NCI-H82 (cell line): Measurements from ENCODE around the gene ENTPD5.
"Not testable (repeated sequence)": the region's sequence is repeated elsewhere in the genome, so short reads cannot be mapped to it uniquely, and the experiment has no call there.

Source experiments
- DNase-seq: peaks from one replicate; lab custom pipeline; 2025; lab: John Stamatoyannopoulos, UW

The ENTPD5 gene

DNA sequence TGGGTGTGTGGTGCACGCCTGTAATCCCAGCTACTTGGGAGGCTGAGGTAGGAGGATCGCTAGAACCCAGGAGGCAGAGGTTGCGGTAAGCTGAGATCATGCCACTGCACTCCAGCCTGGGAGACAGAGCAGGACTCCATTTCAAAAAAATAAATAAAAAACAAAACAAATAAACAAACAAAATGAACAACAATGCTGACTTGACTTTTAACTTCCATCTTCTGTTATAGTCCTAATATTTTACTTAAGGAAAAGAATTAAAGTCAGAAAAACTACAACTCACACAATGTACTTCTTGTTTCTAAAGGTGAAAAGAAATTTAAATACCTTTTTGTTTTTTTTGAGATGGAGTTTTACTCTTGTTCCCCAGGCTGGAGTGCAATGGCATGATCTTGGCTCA lies 13.4 kb downstream of the ENTPD5 start:
- not testable (repeated sequence) for DNase-seq

DNA sequence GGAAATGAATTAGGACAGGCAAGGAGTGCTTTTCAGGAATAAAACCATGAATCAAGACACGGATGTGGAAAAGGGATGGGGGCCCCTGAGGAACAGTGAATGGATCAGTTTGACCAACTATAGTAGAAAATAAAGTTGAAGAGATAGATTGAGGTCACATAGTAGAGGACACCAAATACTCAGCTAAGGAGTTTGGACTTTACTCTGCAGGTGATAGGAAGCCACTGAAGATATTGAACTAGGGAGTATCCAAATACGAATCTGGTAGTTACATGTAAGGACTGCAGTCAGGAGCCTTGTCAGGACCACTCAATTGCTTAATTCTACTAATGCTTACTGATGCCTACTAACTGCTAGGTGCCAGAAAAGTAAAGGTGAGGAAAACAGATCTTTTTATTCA lies 20.4 kb downstream of the ENTPD5 start:
- DNase-seq: no peak

DNA sequence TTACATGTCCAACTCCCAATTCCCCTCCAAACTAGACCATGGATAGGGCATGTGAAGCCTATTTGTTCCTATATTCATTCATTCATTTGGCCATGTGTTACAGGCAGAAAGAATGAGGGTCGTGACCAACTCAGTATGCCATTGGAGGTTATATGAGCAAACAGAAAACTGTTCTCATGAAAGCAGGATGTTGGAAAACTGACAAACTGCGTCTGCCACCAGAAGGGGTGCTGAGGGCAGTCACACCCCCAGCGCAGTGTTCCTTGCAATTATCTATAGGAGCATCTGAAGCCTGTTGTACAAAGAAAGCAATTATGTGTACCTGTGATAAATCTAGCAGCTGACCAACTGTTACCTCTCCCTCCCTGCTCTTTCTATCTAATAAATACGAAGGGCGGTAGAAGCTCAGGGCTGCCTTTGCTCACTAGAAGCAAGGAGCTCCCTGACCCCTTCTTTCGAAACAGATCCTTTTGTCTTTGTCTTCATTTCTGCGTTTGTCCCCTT lies 21.1 kb downstream of the ENTPD5 start:
- no peak for DNase-seq

DNA sequence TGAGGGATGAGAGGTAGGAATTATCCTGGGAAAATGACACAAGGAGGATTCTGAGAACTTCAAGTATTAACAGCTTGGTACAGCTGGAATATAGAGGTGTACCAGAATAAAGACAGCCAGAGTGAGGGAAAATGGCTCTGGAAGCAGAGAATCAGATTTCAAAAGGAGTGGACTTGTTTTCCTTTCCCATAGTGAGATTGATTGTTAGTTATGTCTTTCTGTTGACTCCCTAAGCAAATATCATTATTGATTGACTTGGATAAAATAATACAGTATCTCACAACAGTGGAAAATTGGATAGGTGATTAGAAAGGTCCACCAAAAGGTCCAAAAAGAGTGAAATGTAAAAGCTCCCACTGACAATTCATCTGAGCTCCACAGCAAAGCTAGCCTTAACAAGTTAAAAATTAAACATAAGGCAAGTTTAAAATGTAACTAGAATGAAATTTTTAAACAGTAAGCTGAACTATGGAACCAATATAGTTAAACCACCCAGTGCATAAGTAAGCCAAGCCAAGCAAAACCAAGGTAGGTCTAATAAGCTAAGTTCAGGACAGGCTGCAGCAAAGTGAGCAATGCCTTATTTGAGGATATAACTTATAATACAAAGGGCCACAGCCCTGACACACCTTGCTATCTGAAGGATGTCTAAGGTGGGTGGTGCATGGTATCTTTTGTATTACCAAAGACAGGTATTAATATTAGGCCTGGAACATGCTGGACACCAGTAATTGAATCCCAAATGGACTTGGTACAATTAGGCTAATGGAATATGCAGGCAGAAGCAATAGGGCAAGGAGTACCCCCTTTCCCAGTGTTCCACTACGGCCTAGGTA lies 21.8 kb downstream of the ENTPD5 start:
- DNase-seq: no peak

DNA sequence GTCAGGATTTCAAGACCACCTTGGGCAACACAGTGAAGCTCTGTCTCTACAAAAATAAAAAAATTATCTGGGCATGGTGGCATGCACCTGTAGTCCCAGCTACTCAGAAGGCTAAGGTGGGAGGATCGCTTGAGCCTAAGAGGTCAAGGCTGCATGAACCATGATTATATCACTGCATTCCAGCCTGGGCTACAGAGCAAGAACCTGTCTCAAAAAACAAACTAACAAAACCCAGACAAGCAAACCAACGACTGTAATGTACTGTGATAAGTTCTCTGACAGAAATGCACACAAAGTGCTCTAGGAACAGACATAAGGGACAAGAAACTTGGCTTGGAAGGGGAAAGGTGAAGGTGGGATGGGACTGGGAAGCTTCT lies 22.4 kb downstream of the ENTPD5 start:
- no peak for DNase-seq

DNA sequence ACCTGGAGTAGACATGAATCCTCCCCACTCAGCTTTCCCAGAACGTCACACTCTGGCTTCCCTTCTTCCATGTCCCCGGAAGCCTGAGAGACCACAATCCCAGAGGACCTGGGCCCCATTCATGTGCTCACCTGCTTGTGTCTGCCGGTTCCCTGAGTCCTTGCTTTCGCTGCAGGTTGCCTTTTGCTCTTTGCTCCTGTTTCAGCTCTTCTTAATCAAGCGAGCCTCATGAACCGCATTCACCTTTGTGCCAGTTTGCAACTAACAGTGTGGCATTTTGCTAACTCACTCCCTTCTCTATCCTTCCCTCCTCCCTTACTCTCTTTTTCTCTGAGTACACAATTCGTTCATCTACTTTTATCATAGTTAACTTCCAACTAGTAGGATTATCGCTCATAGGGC lies 23.1 kb downstream of the ENTPD5 start:
- no peak for DNase-seq

DNA sequence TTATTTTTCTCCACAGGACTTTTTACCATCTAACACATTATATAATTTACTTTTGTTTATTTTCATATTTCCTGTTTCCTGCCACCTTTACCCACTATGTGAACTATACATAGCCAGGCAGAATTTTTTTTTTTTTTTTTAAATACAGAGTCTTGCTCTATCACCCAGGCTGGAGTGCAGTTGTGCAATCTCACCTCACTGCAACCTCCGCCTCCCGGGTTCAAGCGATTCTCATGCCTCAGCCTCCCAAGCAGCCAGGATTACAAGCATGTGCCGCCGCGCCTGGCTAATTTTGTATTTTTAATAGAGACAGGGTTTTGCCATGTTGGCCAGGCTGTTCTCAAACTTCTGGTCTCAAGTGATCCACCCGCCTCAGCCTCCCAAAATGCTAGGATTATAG lies 24.2 kb downstream of the ENTPD5 start:
- not testable (repeated sequence) for DNase-seq

DNA sequence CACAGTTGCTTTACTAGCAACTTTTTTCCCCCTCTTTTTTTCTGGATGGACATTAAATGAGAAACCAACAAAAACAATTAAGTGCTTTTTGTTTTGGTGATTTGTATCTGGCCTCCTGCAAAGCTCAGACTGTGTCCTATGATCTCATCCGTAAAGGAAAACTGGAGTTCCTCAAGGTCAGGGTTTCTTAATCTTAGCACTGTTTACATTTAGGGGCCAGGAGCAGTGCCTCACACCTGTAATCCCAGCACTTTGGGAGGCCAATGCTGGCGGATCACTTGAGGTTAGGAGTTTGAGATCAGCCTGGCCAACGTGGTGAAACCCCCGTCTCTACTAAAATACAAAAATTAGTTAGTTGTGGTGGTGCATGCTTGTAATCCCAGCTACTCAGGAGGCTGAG lies 28.0 kb downstream of the ENTPD5 start:
- DNase-seq: no peak

DNA sequence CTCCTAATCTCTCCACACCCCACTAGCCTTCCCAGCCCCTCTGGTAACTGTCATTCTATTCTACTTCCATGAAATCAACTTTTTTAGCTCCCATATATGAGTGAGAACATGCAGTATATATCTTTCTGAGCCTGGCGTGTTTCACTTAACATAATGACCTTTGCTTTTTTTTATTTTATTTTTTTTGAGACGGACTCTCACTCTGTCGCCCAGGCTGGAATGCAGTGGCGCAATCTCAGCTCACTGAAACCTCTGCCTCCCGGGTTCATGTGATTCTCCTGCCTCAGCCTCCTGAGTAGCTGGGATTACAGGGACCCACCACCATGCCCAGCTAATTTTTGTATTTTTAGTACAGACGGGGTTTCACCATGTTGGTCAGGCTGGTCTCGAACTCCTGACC lies 30.4 kb downstream of the ENTPD5 start:
- DNase-seq: not testable (repeated sequence)

DNA sequence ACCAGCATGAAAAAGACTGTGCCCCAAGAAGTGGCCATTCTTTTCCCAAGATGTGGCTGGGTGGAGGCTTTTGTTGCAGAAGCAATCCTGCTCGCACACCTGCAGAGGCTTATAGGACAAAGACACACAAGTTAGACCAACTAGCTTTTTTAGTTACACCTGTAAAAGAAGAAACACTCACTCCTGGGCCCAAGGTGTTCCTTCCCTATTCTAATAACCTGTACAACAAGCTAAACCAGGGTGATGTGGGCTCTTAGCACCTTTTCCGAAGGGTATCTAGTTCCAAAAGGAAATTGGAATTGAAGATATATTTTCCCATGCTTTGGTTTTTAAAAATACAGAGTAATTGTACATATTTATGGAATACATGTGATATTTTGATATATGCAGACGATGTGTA lies 31.0 kb downstream of the ENTPD5 start:
- DNase-seq: no peak

DNA sequence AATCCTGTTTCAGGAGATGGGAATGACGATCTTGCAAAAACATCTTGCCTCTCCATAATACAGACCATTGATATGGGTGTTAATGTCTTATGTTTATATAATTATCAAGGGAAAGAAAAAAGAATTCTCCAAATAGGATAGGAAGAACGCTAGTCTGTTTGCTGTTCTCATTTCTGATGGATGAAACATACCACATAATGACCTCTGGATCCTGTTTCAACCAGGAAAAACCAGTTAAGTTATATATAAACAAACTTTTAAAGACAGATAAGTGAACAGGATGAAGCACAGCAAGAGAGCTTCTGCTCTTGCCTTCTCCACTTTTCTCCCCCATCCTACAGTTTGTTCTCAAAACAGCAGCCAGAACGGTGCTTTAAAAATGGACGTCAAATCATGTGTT lies 41.2 kb downstream of the ENTPD5 start:
- no peak for DNase-seq

DNA sequence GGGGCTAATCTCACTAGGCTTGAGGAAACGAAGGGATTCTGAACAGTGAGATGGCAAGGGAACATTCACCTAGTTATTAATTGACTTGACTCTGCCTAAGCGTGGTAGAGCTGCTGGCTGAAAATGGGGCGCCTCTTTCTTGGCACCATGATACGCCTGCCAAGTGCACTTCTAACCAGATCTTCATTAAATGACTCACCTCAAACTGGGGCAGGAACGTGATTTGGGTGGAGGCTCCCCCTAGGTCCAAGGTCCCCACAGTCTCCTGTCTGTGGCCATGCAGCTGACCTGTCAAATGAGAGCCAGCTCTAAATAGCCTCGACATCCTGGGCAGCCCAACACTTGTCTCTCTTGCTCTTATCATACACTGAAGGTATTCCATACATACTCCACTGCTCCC lies 43.0 kb downstream of the ENTPD5 start:
- peak; percentile 45 for DNase-seq

DNA sequence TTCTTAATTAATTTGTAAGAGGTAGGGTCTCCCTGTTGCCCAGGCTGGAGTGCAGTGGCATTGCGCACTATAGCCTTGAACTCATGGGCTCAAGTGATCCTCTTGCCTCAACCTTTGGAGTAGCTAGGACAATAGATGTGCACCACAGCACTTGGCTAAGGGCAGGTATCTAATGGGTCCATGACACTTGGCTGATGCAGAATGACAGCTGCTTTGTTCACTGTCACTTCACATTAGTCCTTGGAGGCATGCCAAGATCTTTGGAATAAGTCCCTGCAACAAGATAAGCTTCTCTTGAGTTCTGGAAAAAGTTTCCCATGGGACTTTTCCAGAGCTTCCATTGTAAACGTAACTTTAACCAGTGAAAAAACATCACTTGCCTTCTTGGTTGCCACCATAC lies 45.6 kb downstream of the ENTPD5 start:
- peak; percentile 90 for DNase-seq

DNA sequence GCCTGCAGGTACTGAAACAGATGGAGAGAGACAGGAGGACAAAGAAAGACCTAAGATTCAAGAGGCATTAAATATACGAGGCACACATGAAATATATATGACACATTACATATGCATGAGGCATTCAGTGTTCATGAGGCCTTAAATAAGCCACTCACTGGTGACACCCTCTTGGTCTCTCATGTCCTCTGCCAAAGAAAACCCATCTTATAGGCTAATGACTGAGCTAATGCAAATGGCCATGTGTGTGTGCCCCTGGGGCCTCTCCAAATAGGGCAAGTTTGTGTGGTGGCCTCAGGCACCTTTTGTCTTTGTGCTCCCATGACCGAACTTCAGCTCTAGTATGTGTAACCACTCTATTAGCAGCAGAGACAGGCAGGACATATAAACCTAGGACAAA lies 50.2 kb downstream of the ENTPD5 start:
- no peak for DNase-seq

DNA sequence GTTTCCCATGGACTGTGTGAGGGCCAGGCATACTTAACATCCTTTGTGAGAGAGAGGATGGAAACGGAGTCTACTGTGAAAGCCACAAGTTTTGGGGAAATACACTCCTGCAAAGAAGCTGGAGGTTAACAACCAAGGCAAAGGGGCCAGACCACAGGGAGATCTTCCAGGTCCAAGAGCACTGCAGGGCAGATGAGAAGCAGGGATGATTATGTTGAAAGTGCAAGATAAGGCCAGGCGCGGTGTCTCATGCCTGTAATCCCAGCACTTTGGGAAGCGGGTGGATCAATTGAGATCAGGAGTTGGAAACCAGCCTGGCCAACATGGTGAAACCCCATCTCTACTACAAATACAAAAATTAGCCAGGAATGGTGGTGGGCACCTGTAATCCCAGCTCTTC lies 53.9 kb downstream of the ENTPD5 start:
- DNase-seq: no peak

DNA sequence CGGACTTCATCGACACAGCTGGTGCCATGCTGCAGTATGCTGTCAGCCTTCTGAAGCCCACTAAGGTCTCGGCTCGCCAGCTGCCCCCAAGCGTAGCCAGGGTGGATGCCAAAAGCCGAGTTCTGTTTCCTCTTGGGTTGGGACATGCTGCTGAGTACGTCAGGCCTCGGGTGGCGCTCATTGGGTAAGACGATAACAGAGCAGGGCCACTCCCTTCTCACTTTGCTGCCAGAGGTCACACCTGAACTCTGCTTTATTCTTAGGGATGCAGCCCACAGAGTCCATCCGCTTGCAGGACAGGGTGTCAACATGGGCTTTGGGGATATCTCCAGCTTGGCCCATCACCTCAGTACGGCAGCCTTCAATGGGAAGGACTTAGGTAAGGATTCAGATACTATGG lies 57.9 kb downstream of the ENTPD5 start:
- DNase-seq: no peak

DNA sequence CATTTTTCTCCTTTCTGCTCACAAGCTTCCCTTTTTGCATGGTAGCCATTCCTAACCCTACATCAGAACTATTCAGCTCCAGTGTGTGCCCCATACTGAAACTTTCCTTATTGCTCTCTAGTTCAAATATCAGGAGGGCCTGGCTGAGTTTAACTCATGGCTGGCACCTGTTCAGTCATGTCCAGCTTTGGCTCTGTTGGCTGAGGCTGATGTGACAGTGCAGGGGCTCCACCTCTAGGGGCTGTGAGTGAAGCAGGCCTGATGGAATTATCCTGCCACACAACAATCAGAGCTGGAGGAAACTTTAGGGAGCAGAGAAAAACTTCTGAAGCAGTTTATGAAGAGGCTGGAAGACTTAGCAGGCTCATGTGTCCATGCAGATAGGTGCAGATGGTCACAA lies 60.5 kb downstream of the ENTPD5 start:
- no peak for DNase-seq

DNA sequence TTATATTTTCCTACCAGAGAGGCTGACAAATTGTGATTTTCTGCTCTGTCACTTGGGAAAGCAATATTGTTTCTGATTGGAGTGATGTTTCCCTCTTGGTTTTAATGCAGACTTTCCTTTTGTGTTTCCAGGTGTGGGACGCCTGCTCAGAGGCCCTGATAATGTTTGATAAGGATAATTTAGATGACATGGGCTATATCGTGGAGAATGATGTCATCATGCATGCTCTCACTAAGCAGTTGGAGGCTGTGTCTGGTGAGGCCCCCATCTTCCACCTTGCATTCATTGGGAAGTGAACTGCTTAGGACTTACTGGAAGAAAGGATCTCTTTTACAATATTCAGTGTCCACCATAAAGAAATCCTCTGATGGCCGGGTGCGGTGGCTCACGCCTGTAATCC lies 63.4 kb downstream of the ENTPD5 start:
- DNase-seq: no peak

DNA sequence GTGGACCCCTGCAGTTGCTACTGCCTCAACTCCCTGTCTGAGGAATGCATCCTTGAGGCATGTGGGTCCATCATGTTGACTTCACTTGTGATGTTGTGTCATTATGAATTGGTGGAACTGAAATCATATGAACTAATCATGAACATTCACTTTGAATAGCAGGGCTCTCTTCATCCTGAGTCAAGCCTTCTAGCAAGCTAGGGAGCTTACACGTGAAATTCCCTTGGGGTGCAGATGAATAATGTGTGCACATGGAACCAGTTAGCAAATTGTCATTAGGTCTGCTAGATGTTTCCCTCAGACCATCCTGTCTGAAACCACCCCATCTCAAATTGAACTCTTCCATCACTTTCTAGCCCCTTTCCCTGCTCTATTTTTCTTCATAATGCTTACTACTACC lies 65.4 kb downstream of the ENTPD5 start:
- no peak for DNase-seq

DNA sequence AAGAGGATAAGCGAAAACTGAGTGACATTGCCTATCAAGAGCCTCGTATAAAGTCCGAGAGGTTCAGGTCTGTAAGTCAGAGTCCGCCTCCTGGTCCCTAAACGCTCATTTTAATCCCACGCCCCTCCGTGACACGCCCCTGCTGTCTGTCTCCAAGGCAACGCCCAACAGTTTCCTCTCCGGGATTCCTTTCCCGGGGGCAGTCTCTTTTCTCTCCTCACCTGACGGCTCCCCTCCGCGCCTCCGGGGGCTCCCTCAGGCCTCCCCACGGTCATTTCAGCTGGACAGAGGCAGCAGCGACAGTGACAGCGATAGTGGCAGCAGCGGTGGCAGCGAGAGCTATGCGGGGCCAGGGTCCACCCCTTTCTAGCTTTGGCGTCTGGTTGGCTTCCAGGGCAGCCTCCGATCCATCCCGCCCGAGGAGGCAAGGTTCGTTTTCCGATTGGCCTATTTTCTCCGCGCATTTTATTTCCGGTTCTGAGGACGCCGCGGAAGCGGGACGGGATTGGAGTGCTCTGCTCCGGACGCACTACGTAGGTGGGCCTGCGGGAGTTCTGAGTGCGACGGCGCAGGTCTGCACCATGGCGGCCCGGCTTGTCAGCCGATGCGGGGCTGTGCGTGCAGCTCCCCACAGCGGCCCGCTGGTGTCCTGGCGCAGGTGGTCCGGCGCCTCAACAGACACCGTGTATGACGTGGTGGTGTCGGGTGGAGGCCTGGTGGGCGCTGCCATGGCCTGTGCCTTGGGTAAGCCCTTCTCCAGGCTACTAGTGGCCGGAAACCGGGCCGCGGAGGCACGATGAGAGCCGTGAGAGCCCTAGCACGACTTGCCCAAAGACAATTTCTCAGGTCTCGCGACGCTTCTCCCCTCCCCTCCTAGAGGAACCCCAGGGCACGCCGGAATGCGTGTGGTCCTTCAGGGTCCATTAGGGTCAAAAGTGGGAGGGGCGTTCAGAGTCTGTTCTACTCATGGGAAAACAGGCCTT lies 69.0 kb downstream of the ENTPD5 start, which contains the start of the genes COQ6 and FAM161B:
Gene COQ6, plus strand, starts transcription at position 551 of the 983 bp plus-strand sequence. Its CDS starts 31 bp downstream, at position 582.
Gene FAM161B, minus strand, starts transcription at position 343 of the 983 bp plus-strand sequence. Its CDS starts 68 bp downstream, at position 275.
- peak; percentile 95 for DNase-seq

DNA sequence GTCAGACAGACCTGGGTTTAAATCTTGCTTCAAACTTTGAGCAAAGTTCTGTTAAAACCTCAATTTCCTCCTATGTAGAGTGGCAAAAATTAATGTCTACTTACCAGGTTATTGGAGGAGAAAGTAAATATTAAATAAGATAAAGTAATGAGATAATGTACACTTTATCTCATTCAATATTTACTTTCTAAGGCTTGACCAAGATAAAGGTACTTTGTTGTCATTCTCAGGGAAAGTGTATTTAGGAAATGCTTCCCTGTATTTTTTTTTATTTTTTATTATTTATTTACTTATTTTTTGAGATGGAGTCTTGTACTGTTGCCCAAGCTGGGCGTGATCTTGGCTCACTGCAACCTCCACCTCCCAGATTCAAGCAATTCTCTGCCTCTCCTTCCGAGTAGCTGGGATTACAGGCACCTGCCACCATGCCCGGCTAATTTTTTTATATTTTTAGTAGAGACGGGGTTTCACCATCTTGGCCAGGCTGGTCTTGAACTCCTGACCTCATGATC lies 73.9 kb downstream of the ENTPD5 start:
- DNase-seq: no peak

DNA sequence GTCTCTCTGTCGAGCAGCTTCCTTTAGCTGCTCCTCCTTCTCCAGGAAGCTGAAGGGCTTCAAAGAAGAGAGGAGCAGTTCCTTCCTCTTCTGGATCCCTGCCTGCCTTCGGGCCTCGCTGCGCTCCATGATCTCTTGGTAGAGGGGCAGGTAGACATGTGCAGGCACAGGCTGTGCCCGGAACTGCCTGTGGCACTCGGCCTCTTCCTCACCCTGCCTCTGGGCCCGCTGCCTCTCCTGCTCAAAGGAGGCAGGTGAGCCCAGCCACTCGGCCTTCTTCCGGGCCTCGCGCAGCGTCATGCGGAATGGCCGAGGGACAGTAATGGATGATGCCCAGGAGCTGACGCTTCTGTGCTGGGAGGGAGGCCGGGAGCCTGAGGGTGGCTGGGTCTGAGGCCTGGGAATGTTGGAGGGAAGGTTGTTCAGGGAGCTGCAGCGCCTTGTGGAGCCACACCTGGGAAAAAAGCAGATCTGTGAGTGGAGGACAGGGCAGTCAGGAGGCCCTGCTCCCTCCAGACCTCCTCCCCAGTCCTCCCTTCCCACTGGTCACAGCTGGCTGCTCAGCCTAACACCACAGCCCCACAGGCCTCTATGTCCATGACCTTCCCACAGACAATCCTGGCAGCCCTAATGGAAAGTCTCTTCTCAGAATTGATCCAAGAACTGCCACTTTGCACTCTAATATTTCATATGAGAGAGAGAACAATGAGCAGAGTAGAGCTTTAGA lies 74.5 kb downstream of the ENTPD5 start:
- no peak for DNase-seq
